GM12891 (cell line): ENCODE measurements around the gene RPH3AL.

Experiments used
- DNase-seq: peaks from one replicate; pipeline ENCODE4 v3.0.0; 2011; ENCODE audit warnings: low spot score; ENCODE audit not compliant: insufficient read length
- FAIRE-seq: peaks from 2 replicates; lab custom pipeline; 2011; peaks lifted over from hg19 to GRCh38; lab: Jason Lieb, UNC
- PAX5 ChIP-seq: IDR thresholded peaks from 2 replicates; pipeline ENCODE4 v1.6.1; 2011; ENCODE audit warnings: low read length, moderate library complexity, mild to moderate bottlenecking; ENCODE audit not compliant: insufficient read depth, severe bottlenecking
- POLR2A ChIP-seq: IDR thresholded peaks from 2 replicates; pipeline ENCODE4 v1.6.1; 2011; ENCODE audit warnings: low read depth, low read length, control low read depth
- POLR2AphosphoS5 ChIP-seq: IDR thresholded peaks from 2 replicates; pipeline ENCODE4 v1.6.1; 2011; ENCODE audit warnings: low read depth, low read length, control low read depth
- POU2F2 ChIP-seq: IDR thresholded peaks from 2 replicates; pipeline ENCODE4 v1.6.1; 2011; ENCODE audit warnings: low read depth, mild to moderate bottlenecking, control low read depth, low read length, moderate library complexity
- SPI1 ChIP-seq: IDR thresholded peaks from 2 replicates; pipeline ENCODE4 v1.6.1; 2011; ENCODE audit warnings: low read depth, low read length, control low read depth
- TAF1 ChIP-seq: IDR thresholded peaks from 2 replicates; pipeline ENCODE4 v1.6.1; 2011; ENCODE audit warnings: low read depth, low read length, control low read depth

RPH3AL gene

DNA sequence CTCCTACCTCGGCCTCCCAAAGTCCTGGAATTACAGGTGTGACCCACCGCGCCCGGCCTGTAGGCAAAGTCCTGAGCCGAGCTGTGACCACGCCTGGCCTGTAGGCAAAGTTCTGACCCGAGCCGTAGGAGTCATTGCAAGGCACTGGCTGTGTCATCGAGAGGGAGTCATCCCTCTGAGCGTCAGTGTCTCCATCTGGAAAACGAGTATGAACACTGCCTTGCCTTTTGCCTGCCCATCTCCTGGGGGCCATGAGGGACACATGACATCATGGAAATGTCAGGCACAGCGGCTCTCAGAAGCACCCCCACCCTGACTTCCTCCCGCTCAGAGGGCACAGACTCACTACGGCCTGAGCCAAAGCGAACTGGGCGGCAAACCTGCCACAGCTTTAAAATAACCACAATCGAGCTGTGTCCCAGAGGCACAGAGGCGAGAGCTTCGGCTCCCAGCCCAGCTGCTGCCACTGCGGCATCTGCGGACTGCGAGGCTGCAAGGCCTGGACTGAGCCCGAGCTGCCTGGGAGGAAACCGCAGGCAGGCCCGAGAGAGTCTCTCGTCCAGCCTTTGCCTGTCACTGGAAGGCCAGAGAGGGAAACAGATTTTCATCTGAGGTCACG lies 50.8 kb downstream of the RPH3AL start:
- FAIRE-seq, result no peak
- TF ChIP-seq POU2F2 (no peak), SPI1 (no peak), POLR2AphosphoS5 (no peak), TAF1 (no peak), PAX5 (no peak), POLR2A (no peak)
- DNase-seq, result no peak

DNA sequence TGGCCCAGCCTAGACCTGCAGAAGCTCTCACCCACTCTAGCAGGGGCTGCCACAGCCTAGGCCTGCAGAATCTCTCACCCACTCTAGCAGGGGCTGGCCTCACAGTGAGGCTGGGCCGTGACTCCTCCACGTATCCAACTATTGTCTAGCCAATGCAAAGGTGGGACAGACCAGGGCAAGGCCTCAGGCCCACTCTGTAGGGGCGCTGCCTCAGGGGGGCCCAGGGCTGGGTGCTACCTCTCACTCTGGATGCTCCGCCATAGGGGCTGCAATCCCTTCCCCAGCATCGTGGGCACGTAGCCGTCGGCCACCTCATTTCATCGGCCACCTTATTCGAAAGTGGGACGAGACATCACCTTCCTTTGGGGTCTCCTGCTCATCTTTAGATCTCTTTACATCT lies 51.7 kb downstream of the RPH3AL start:
- TF ChIP-seq SPI1, result no peak
- no peak for TF ChIP-seq POU2F2
- no peak for TF ChIP-seq TAF1
- TF ChIP-seq PAX5, result no peak
- no peak for TF ChIP-seq POLR2AphosphoS5
- no peak for TF ChIP-seq POLR2A
- DNase-seq (no peak), FAIRE-seq (no peak)

DNA sequence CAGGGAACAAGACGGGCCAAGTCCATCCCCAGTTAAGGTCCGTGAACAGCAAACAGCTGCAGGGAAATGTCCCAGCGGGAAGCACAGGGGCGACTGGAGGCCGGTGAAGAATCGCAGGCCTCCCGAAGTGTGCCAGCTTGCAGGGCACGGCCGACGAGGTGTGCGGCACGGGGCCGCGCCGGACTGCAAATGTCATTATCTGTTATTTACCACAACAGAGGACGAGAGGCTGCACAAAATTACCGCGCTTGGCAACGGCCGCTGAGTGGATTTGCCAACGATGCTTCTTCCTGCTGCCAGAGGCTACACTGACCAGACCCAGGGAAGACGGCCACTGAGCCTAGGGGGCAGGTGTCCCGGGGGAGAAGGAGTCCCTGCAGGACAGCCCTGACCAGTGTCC lies 53.1 kb downstream of the RPH3AL start:
- DNase-seq, result no peak
- TF ChIP-seq PAX5 (no peak), TAF1 (no peak), POLR2A (no peak), POU2F2 (no peak), SPI1 (no peak)
- no peak for FAIRE-seq

DNA sequence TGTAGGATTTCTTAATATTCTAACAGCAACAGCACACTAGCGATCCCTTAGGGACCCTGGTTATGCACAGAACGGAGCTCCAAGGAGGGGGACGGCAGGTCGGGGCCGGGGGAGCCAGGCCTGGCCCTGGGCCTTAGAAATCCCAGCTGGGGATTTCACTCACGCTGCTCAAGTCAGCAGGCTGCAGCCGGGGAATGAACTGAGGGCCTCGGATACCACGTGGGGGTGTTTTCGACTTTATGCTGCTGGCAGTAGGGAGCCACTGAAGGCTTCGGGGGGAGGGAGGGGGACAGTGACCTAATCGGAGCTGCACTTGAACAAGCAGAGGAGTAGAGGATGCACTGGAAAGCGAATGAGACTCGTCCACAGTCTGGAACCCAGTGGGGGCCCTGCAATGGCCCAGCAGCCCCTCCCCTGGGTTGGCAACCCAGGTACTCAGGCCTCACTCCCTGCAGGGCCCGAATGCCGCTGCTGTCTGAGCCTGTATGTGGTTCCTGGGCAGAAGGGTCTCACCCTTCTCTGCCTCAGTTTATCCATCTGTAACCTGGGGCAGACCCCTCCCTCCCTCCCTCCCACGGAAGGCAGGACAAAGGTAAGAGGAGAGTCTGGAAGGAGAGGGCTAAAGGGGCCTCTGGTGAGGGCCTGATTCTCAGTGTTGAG lies 53.7 kb downstream of the RPH3AL start:
- no peak for TF ChIP-seq POLR2AphosphoS5
- no peak for TF ChIP-seq TAF1
- DNase-seq (no peak), FAIRE-seq (no peak)

DNA sequence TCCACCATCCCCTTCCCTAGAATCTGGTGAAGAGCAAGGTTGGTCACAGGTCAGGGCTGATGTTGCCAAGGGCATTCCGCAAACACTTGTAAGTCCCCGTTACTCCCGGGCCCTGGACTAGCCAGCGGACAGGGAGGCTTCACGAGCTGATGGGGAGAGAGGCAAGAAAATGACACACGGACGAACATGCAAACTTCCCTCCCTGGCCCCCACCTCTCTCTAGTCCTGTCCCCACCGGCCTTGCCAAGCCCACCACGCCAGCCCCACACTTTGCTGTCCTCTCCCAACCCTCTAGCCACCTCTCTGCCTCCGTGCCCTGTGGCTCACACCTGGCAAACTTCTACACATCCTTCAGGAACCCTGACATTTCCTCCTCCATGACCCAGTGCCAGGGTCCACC lies 54.8 kb downstream of the RPH3AL start:
- no peak for TF ChIP-seq PAX5
- TF ChIP-seq TAF1, result no peak
- TF ChIP-seq POLR2AphosphoS5, result no peak
- no peak for TF ChIP-seq SPI1
- no peak for TF ChIP-seq POU2F2
- TF ChIP-seq POLR2A, result no peak
- FAIRE-seq (no peak), DNase-seq (no peak)

DNA sequence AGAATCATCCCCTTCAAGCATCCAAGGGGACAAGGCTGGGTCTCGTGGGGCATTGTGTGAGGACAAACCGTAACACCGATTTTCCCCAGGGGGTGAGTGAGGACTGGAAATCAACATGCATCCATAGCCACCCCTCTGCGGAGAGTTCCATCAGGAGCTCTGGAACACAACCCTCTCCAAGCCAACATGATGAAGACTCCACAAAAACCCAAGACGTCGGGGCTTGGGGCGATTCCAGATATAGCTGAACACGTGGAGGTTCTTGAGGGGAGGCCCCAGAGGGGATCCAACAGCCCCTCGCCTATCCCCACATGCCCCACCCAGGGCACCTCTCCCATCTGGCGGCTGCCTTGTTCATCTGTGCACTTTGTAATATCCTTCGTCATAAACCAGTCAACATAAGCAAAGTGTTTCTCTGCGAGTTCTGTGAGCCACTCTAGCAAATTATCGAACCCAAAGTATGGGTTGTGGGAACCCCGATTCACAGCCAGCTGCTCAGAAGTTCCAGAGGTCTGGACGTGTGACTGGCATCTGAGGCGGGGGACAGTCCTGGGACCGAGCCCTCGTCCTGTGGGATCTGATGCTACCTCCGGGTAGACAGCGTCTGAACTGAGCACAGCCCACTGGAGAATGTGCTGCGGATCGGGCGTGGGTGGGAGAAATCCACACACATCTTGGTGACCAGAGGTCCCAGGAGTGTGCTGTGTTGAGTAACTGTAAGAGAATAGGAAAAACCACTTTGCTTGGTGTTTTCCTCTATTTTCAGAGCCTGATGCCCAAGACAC lies 55.5 kb downstream of the RPH3AL start:
- TF ChIP-seq TAF1, result no peak
- TF ChIP-seq POLR2AphosphoS5, result no peak
- TF ChIP-seq POLR2A, result no peak
- DNase-seq (no peak), FAIRE-seq (no peak)

DNA sequence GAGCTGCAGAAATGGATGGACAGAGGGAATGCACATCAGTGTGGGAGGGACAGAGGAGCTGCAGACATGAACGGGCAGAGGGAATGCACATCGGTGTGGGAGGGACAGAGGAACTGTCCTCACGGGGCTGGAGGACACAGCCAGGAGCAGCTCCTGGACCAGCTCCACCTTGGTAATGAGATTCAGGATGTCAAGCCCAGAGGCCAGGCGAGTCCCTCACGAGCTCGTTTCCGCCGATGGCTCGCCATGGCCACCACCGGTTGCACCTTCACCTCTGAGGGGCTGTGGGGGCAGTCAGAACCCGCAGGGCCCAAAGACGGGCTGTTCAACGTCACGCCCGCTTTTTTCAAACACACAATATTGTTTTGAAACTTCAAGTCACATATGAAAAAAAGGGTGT lies 56.2 kb downstream of the RPH3AL start:
- no peak for DNase-seq
- no peak for FAIRE-seq
- TF ChIP-seq PAX5, result no peak
- no peak for TF ChIP-seq TAF1
- no peak for TF ChIP-seq POU2F2
- TF ChIP-seq SPI1, result no peak
- TF ChIP-seq POLR2A, result no peak
- no peak for TF ChIP-seq POLR2AphosphoS5

DNA sequence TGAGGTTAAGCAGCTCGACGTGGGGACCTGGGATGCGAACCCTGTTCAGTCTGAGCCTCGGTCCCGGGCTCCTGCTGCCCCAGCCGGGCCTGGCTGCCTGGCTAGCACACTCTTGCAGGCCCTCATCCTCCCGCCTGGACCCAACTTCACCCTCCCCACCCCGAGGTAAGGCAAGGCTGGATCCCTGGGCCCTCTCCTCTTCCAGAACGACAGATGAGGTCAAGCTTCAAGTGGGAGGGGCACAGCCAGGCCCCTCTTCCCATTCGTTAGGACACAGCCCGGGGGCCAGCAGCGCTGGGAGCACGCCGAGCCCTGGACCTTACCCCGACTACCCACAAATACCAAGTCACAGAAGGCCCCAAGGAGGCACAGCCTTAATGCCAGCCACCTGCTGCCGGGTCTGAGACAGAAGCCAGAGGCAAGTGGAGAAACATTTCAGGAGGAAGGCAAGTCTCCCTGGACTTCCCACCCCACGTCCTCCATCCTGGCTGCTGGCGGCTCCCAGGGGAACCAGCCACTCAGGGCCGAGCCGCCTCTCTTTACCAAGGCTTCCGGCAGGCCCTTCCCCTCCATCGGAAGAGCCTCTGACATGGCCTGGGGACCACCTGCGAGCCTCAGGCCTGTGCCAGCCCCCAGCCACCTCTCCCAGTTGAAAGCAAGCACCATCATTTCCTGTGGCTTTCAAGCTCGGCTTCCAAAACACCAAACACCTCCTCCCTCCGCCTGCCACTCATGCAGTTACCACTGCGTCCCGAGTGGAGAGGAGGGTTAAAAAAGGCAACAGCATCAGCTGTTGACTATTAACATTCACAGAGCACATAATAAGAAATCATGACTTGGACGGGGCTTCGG lies 59.9 kb downstream of the RPH3AL start:
- FAIRE-seq (no peak), DNase-seq (no peak)
- TF ChIP-seq TAF1 (no peak), POLR2A (no peak), POLR2AphosphoS5 (no peak), SPI1 (no peak)

DNA sequence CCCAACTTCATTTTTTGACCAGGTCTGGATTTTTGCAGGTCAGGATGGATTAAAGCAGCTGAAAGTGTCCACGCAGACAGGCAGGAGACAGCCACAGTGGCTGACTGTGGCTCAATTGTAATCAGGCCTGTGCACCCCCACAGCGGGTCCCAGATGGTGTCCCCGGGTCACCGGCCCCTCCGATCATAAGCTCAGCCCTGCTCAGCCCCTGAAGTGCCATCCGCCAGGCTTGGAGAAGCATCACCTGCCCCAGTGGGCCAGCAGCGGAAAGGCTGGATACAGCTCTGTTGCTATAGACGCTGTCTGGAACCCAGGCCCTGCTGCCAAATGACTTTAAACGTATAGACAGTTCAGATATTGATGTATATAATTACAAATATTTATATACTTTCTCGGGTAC lies 60.6 kb downstream of the RPH3AL start:
- FAIRE-seq, result no peak
- DNase-seq, result no peak
- TF ChIP-seq POLR2AphosphoS5 (no peak), POLR2A (no peak), SPI1 (no peak), TAF1 (no peak), POU2F2 (no peak), PAX5 (no peak)
